SHP77 (cell line): Measurements from ENCODE around the gene LPCAT2.
"Not testable (repeated sequence)": the region's sequence is repeated elsewhere in the genome, so short reads cannot be mapped to it uniquely, and the experiment has no call there.

Source experiments
- DNase-seq, 2 experiments: peaks; one replicate each; lab custom pipeline; 2025; lab: John Stamatoyannopoulos, UW

Gene LPCAT2

DNA sequence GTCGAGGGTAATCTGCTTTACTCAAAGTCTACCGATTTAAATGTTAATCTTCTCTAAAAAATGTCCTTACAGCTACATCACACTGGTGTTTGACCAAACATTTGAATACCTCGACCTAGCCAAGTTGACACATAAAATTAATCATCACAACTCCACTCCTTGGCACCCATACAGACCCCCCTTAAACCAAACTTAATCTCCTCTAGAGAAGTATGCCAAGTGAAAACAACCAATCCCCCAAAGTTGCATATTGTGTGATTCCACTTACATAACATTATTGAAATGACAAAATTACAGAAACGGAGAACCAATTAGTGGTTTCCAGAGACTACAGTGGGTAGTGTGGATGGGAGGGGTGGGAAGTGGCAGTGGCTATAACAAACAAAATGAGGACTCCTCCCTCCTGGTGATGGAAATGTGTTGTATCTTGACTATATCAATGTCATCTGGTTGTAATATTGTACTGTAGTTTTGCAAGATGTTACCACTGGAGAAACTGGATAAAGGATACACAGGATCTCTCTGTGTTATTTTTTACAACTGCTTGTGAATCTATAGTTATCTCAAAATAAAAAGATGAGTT, 97.0 kb downstream of the LPCAT2 start:
- no peak for DNase-seq

DNA sequence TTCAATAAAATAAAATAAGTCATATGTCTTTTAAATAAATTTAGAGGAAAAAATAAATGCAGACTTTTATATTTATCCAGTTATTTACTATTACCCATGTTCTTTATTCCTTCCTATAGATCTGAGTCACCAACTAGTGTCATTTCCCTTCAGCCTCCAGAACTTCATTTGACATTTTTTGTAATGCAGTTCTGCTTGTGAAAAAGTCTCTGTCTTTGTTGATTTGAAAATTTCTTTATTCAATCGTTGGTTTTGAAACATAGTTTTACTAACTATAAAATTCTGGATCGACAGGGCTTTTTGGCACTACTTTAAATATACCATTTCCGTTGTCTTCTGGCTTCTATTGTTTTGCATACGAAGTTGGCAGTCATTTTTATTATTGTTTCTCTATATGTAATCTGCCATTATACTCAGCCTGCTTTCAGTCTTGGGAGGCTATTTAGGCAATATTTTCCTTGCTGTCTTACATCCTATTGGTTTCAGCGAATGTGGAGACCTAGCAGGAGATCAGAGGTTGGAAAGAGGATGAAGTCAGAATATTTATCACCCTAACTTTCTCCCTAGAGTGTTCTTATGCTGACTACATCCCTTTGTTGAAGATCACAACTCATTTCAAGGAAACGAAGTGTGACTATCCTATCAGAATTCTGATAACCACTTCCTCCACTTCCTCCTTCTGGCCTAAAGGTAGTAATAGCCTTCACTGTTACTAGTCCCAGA, 104.9 kb downstream of the LPCAT2 start:
- no peak for DNase-seq

DNA sequence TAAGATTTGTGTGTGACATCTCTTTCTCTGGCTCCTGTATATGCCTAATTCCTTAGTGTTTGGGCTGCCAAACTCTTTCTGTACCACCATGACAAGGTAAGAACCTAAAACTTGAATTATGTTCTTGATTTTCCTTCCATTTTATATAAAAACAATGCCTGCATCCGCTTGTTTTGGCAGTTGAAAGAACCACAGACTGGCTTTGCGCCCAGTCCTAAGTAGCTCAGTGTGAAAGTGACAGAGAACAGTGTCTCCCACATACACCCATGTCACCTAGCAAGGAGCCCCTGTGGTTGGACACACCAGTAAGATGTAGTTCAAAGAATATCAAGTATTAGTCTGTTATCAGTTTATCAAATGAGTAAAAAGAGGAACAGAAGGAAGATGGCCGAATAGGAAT, 106.2 kb downstream of the LPCAT2 start:
- DNase-seq, result no peak

DNA sequence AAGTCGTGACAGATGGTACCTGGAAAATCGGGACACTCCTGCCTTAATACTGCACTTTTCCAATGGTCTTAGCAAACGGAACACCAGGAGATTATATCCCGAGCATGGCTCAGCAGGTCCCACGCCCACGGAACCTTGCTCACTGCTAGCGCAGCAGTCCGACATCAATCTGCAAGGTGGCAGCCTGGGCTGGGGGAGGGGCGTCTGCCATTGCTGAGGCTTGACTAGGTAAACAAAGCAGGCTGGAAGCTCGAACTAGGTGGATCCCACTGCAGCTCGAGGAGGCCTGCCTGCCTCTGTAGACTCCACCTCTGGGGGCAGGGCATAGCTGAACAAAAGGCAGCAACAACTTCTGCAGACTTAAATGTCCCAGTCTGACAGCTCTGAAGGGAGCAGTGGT, 106.8 kb downstream of the LPCAT2 start:
- DNase-seq, result not testable (repeated sequence)

DNA sequence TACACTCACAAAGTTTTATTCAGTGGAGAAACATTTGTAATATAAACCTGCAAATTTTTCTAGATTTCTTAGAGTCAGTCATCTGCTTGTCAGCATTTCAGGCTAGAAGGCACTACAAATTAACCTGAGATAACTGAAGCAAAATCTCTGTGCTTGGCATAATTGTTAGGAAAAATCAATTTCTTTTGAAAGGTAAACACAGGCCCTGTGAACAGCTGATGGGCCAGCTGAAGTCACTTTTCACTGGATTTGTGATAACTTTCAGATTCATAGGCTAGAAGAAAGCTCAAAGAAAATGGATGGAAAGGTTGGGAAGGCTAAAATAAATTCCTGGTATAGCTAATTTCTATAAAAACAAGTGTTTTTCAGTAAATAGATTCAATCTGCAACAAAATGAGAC, 112.9 kb downstream of the LPCAT2 start:
- no peak for DNase-seq

DNA sequence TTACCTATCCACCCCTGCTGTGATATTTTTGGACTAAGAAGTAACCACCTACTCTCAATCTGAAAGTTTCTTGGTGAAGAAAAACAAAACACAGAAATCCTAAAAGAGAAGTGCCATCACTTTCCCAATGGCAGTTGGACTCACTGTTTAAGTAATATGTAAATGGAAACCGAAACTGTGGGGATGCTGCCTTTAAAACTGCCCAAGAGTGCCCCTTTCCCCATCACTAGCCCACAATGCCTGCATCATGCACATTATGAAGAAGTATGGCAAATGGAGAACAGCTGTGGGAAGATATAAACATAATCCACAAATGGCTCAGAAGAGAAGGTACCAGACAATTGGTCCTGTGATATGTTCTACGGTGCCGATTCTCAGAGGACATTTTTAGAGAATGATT, 113.4 kb downstream of the LPCAT2 start:
- DNase-seq, result no peak

DNA sequence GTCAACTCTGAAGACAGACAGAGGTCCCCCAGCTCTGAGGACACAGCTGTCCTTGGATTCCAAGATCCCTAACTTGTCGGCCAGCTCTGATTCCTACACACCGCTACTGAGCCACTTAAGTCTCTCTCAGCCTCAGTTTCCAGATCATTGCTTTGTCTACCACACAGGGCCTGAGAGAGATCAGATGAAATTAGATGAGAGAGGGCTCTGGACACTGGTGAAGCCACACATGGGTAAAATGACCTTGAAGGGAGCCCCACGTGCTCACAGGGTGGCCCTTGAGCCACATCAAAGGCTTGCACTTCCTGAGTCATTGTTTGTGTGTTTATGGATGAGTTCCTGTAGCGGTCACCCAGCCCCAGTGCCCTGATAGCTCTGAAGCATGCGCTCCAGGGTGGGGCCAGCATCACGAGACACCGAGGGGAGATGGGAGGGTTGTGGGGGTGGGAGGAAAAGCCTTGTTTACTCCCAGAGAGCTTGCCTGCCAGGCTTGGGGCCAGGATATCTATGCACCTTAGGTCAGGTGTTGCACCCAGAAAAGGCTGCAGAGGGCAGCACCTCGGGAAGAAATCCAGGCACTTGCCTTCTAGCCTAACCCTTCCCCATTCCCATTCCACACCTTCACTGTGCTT, 114.2 kb downstream of the LPCAT2 start:
- DNase-seq, result no peak

DNA sequence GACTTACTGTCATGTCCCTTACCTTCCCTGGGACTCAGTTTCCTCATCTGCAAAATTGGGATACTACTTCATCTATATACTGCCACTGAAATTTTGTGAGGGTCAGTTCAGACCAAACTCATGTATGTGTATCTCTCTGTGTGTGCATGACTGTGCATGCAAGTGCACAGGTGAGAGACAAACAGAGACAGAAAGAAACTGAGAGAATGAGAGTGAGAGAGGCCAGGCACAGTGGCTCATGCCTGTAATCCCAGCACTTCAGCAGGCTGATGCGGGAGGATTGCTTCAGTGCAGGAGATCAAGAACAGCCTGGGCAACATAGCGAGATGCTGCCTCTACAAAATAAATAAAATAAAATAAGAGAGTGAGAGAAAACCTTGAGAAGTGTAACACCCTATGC, 114.8 kb downstream of the LPCAT2 start:
- DNase-seq, result no peak

DNA sequence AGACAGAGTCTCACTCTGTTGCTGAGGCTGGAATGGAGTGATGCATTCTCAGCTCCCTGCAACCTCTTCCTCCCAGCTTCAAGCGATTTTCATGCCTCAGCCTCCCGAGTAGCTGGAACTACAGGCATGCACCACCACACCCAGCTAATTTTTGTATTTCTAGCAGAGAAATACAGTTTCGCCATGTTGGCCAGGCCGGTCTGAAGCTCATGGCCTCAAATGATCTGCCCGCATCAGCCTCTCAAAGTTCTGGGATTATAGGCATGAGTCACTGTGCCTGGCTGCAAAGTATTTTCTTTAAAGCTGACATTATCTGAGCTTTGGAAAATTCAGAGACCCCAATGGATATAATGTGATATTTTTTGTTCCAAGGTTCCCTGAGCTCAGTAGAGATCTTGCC, 115.8 kb downstream of the LPCAT2 start:
- DNase-seq, result no peak

DNA sequence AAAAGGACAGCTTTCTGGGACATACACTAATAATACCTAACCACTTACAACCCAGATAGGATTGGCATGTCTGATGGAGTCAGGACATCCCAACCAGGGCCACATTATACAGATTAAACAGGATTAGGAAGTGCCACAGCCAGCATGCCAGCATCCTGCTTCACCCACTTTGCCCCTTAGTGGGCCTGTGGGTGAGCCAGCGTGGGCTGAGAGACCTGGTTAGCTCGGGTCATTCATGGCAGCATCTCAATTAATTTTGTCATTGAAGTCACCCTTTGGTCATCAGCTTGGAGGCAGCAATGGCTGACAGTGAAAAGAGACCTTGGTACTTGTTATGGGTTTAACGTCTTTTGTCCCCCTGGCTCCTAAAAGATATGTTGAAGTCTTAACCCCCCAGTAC, 117.0 kb downstream of the LPCAT2 start:
- DNase-seq, result no peak

DNA sequence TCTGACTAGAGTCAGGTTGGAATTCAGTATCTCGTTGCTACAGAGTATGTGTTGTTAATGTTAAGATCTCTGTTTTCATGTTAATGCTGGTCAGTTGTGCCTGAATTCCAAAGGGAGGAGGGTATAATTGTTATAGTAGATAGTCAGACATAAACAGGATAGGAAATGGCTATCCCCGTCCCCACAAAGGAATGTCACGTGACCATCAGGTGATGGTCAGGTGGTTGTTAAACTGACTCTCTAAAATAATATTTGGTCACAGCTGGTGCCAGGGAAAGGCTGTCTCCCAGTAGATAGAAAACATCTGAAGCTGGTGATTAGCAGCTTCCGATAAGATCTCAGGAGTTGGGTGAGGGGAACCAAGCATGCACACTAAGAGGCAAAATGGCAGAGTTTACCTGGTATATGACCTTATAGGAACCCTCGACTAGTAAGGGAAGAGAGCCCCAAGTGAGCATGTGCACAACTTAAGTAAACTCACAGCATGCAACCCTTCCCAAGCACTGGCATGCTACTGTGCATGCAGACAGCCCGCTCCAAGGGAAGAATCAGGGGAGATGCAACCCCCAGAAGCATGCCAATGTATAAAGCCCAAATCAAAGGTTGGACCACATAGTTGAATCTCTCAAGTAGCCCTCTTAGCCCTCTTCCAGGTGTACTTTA, 119.6 kb downstream of the LPCAT2 start:
- DNase-seq, result no peak

DNA sequence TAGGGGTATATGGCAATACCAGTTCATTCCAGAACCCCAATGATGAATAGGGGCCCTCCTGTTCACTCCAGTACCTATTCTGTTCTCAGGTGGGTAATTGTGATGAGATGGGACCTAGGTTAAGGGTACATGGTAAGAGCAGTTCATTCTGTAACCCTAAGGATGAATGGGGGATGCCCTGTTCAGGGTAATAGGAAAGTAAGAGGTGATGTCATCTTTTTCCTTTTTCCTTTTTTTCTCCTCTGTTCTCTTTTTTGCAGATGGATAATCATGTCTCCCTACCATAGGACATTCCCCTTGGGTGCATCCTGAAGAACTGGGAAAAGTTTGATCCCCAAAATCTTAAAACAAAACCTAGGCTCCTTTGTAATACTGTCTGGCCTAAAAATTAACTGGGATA, 121.9 kb downstream of the LPCAT2 start:
- no peak for DNase-seq

DNA sequence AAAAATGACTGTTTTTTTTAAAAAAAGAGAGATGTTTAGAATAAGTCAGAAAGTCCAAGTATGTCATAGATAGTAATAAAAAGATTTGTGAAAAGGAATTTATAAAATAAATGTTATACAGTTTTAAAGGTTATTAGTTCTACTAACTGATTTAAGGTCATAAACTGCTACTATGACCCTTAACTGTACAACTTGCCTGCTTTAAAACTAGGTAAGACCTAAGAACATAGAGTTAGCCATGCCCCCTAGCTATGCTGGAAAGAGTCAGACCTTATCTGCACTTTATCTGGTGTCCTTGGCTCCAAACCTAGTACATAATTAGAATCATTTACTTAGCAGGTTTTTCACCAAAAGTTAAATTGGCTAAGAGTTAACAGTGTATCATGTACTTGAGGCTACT, 123.4 kb downstream of the LPCAT2 start:
- no peak for DNase-seq

DNA sequence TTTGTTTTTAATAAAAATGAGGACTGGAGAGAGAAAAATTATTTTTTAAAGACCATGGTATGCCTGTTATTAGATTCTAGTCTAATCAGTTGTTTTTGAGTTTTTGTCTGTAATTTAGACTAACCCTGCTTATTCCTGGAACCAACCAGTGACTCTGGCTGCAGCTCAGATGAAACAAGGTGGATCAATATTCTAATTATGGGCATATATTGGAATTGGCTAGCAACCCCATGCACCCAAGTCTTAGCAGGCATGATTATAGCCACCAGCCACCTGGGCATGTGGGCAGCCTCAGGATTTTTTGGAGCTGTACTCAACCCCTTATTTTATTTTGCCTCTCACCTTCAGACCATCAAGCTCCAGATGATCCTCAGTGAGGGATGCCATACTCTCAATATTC, 125.3 kb downstream of the LPCAT2 start:
- DNase-seq, result no peak
